Gastroesophageal sphincter (tissue), 3 donors: ENCODE results near the gene ZBTB4.

ENCODE experiments used
- EP300 ChIP-seq: sonication (generic); formaldehyde crosslinking; IDR thresholded peaks from one replicate; pipeline ENCODE4 v1.6.1; 2017; ENCODE audit warnings: antibody characterized with exemption, mild to moderate bottlenecking
- POLR2A ChIP-seq, 2 donors: fragments of 450-650 bp; IDR thresholded peaks; one replicate each; pipeline ENCODE4 v1.6.1; 2017; ENCODE audit warnings: antibody characterized with exemption in 2 of 2, mild to moderate bottlenecking in 2 of 2, moderate library complexity in 1 of 2
- TF ChIP-seq, protein P1 (sequence below), 4 experiments: fragments of 200-600 bp in 2 of 4; fragments of 450-650 bp in 2 of 4; sonication (generic) in 1 of 4; IDR thresholded peaks; one replicate each; pipeline ENCODE4 v1.5.1; 2017 to 2019; ENCODE audit warnings: antibody characterized with exemption in 4 of 4, mild to moderate bottlenecking in 2 of 4, moderate library complexity in 2 of 4

DNA sequence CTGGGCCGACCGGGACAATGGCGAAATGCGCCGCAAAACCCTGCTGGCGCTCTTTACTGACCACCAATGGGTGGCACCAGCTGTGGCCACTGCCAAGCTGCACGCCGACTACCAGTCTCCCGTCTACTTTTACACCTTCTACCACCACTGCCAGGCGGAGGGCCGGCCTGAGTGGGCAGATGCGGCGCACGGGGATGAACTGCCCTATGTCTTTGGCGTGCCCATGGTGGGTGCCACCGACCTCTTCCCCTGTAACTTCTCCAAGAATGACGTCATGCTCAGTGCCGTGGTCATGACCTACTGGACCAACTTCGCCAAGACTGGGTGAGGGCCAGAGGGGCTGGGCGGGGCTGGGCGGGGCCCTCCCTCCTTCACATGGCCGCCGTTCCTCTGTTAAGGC, 63.6 kb downstream of the ZBTB4 start:
- TF ChIP-seq, protein P1, sequence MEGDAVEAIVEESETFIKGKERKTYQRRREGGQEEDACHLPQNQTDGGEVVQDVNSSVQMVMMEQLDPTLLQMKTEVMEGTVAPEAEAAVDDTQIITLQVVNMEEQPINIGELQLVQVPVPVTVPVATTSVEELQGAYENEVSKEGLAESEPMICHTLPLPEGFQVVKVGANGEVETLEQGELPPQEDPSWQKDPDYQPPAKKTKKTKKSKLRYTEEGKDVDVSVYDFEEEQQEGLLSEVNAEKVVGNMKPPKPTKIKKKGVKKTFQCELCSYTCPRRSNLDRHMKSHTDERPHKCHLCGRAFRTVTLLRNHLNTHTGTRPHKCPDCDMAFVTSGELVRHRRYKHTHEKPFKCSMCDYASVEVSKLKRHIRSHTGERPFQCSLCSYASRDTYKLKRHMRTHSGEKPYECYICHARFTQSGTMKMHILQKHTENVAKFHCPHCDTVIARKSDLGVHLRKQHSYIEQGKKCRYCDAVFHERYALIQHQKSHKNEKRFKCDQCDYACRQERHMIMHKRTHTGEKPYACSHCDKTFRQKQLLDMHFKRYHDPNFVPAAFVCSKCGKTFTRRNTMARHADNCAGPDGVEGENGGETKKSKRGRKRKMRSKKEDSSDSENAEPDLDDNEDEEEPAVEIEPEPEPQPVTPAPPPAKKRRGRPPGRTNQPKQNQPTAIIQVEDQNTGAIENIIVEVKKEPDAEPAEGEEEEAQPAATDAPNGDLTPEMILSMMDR (IDR thresholded peaks at IDR 0.05), result no peak
- no peak for TF ChIP-seq EP300
- TF ChIP-seq POLR2A (IDR thresholded peaks at IDR 0.05), result no peak
